AG08395 (cell line): Measurements from ENCODE around the gene FAM221B.

Experiments used
- DNase-seq: peaks from one replicate; pipeline ENCODE4 v3.0.0; 2012; ENCODE audit warnings: mixed read lengths, low spot score

FAM221B gene, protein sequence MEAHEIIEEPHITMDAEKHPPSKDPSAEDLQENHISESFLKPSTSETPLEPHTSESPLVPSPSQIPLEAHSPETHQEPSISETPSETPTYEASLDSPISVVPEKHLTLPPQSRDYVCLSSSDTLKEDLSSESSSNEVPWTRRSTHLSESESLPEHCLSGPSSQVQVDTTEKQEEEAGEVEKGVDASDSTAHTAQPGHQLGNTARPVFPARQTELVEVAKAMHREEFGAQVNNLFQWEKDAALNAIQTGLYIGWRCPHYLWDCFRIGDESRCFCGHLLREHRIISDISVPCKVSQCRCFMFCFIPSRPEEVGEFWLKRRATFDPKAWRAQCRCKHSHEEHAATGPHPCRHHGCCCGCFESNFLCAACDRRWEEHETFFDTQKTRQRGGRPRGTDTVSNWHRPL

DNA sequence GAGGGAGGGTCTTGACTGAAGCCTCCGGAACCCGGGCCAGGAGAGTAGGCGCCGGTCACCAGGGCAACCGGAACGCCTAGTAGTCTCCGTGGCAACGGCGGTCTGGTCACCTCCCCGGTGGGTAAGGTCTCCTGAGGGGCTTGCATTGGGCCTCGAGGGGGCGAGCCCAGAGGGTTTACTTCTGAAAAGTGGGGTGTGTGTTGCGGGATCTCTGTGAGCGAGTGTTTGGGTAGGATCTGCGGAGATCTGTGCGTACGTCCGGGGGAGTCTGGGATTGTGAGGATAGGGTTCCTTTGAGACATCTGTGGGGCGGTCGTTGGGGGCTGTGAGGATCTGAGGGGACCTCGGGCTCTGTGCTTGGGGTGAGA is at the start of gene FAM221B:
FAM221B (minus strand) TSS at position 17 of the 368 bp plus-strand sequence. CDS start 2,571 bp downstream, outside the sequence.
- DNase-seq: no peak

DNA sequence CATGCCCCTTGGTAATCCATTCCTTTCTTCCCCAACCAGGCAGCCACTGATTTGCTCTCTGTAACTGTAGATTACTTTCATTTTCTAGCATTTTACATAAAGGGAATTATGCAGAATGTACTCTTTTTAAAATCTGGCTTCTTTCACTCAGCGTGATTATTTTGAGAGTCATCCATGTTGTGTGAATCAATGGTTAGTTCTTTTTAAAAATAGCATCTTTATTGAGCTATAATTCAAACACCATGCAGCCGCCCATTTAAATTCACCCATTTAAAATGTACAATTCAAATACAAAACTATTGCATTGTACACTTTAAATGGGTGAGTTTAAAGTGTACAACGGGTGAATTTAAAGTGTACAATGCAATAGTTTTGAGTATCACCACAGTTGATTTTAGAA is 44.0 kb upstream of the FAM221B start:
- DNase-seq: no peak

DNA sequence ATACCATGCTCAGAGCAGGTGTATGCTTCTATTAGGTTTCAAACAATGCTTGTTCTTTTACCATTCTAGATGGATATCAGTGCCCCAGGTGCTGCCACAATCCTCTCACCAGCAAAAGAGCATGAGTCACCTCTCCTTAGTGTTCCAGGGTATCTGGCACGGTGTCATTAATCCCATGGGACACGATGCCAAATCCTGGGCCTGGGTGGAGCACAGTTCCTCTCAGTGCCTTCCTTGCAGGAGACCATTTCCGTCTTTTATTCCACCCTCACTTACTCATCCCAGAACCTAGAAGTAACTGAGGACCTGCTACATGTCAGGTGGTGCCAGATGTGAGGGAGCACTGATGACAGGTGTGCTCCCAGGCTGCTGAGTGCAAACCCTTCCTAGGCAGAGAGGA is 43.0 kb upstream of the FAM221B start:
- no peak for DNase-seq

DNA sequence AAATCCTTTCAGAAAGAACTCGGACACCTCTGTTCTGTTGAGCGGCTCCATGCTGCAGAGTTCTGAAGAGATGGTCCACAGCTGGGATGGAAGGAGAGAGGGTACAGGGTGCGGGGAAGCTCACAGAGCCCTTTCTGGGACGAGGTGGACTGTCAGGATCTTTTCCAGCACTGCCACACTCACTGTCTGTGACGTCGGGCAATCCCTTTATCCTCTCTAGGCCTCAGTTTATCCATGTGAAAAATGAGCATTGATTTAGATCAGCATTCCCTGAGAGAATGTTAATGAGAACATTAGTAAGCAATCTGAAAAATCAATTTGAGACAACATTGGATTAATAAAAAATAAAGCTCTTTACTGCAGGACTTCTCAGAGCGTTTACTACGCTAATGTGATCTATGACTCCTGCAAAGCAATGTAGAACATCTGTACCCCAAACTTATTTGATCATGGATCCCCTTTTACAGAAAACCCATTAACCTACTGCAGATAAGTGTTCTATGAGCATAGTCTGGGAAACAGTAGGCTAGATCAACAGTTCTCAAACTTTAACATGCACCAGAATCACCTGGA is 41.9 kb upstream of the FAM221B start, which contains the start of gene OR13J1:
OR13J1 (minus strand) TSS at position 51 of the 573 bp plus-strand sequence; CDS start at position 51, 0 bp downstream.
- no peak for DNase-seq

DNA sequence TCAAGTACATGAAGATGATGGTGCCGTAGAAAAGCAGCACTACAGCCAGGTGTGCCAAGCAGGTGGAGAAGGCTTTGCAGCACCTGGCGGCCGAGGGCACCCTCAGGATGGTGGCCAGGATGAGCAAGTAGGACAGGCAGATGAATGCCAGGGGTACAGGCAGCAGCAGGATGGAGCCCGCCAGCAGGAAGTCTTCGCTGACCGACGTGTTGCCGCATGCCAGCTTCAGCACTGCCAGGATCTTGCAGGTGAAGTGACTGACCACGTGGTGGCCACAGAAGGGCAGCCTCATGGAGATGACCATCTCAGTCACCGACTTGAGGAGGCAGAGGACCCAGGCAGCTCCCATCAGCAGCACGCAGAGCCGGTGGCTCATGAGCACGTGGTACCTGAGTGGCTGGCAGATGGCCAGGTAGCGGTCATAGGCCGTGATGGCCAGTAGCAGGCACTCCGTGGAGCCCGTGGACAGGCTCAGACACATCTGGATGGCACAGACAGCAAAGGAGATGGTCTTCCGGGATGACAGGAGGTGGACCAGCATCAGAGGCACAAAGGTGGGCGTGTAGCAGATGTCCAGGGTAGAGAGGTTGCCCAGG is 41.2 kb upstream of the FAM221B start:
- DNase-seq: no peak

DNA sequence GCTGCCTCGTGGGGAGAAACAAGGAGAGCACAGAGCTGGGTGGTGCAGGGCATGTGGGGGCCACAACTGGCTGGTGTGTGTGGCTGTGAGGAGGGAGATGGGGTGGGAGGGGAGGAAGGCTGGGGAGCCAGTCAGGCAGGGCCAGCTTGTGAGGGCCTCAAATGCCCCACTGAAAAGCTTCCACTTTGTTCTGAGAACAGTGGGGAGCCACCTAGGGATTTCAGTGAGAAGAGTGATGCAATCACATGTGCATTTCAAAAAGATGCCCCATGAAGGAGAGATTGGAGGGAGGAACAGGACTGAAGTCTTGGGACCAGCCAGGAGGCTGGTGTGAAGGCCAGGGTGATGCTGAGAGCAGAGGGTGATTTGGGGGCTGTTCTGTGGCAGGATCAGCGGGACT is 40.4 kb upstream of the FAM221B start:
- no peak for DNase-seq

DNA sequence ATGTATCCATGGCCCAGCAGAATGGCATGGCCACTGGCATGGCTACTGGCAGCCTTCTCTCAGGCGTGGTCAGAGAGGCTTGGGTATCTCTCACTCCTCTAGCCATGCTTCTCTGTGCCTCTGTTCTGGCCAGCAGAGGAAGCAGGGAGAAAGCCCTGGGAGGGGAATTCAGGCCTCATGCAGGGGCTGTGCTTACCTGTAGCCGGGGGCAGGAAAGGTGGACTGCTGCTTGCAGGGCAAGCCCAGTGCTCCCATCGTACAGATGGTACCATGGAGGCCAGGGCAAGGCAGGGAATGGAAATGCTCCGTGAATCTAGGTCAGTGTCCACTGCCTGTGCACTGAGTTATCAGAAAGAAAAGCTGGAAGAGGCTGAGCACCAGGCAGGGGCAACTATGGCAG is 39.0 kb upstream of the FAM221B start:
- no peak for DNase-seq

DNA sequence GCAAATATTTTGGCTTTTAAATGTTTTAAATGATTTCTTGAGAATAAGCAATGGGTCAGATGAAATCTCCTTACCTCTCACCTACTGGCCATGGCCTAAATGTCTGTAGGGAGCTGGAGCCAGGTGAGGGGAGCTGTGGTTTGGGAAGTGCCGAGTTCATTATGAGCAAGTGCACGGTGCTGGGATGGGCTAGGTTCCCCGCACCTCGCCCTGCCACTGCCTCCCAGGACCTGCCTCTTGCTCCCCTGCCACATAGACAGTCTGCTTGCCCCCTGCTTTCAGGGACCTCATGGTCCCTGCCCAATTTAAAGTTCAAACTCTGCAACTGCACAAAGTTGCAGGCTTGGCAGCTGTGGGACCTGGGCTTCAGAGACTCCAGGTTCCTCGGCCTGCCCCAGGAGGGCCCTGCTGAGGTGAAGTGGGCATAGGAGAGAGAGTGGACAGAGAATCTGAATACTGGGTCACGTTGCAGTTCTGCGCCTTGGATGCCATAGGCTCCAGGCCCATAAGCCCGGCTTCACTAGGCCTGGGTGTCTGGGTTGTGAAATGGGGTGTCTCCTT is 36.2 kb upstream of the FAM221B start:
- DNase-seq: no peak

DNA sequence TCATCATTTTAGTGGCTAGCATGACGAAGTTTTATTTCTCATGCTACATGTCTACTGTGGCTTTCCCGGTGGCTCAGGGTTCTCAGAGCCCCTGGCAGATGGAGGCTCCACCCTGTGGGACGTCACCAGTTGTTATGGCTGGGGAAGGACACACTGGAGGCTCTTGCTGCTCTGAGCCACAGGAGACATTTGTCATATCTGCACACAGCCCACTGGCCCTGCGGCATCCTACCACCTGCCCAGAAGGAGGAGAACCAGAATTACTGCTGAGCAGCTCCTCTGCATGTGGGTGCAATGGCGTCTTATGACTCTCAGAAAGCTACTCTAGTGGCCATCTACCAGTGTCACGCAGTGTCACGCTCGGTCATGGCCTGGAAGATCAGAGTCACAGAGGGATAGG is 35.1 kb upstream of the FAM221B start:
- no peak for DNase-seq

DNA sequence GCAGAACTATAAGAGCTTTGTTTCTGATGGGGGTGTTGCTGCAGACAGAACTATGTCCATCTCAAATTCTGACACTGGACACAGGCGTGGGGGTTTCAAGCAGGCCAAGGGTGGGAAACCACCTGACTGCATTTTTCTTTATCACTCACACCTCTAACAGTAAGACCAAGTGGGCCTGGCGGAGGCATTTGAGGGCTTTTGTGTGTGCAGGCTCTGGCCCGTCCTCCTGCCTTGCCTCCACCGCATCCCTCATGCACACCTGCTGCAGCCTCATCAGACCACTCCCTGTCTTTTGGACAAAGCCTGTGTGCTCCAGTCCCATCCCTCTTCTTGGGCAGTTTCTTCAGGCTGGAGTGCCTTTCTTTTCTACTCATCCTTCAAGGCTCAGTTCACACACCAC is 33.8 kb upstream of the FAM221B start:
- no peak for DNase-seq

DNA sequence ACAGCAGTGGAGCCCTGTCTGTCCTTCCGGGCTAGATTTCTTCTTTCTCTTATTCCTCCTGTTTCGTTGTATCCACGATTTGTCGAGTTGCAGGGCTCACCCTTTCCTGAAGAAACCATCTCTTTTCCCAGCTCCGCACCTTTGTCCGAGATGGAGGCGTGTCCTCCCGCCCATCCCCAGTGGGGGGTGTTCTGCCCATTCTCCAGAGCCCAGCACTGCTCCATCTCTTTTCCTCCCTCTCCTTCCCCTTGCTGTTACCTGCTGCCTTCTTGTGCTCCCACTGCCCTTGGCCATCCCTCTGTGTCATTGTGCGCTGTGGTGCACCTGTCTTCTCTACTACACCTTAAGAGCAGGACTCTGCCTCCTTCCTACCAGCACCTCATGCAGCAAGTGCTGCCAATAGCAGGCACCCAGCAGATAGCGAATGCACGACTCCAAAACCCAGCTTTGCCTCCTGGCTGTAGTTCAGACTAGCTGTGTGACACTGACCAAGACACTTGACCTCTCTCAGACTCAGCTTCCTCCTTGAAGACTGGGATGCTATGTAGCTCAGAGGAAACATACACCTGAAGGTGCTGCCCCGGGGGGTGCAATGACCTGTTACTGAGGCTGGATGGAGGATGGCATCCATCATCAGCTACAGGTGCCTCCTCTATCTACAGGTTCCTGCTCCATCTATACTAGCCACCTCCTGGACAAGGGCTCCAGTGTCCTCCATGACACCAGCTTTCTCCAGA is 32.8 kb upstream of the FAM221B start:
- no peak for DNase-seq

DNA sequence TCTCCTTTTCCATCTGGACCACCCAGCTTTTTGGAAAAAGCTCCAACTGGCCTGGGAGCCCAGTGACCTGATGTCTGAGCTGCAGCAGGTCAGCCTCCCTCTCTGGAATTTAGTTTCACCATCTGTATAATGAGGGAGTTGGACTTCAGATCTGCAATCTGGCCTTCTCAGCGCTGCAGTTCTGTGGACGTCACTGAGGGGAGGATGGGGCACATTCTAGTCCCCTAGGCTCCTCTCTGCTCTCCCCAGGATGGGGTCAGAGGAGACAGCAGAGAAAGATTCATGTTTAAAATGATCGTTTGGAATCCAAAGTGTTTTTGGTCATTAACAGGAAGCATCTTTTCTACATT is 31.4 kb upstream of the FAM221B start:
- no peak for DNase-seq

DNA sequence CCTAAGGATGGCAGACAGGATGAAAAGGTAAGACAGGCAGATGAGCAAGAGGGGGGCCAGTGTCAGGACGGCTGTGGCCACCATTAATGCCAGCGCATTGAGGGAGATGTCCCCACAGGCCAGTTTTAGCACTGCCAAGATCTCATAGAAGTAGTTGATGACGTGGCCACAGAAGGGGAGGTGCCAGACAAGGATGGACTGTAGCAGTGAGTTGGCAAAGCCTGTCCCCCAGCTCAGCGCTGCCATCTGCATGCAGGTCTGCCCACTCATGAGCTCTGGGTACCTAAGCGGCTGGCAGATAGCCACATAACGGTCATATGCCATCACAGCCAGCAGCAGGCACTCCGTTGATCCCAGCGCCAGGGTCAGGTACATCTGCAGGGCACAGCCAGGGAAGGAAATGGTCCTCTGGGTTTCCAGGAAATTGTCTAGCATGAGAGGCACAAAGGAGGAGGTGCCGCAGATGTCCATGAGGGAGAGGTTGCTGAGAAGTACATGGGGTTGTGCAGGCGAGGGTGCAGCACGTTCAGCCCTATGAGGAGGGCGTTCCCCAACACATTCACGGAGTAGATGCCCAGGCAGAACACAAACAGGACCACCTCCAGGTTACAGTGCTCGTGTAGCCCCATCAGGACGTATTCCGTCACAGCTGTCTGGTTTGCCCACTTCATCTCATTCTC is 30.9 kb upstream of the FAM221B start:
- peak; percentile 36 for DNase-seq

DNA sequence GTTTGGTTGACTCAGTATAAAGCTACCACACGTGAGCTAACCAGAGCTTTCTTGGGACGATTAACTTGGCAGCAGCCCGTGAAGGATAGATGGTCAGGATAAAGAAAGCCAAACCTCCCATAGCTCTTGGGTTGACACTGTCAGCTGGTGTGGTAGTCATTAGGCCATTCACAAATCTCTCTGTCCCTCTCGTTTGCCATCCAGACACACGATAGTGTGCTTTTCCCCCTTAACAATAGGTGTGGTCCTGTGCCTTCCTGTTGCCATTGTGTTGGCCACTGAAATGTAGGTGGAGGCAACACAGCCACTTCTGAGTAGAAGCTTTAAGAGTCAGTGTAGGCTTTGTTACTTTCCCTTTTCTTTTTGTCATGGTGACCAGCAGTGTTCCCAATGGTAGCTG is 29.9 kb upstream of the FAM221B start:
- no peak for DNase-seq

DNA sequence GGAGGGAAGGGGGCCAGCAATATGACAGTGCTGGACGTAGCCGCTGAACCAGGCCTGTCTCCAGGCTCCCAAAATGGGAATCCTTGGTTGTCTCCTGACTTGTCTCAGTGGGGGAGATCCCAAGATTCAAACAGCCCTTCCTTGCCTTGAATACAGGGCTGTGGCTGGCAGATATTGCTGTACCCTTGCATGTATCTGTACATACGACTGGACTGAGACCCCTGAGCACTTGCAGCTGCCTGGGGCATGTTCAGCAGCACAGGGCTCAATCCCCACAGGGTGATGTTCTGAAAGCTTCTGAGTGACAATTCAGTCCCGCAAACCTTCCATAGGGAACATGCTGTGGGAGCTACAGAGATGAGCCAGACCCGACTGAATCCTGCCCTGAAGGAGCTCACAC is 28.4 kb upstream of the FAM221B start:
- no peak for DNase-seq

DNA sequence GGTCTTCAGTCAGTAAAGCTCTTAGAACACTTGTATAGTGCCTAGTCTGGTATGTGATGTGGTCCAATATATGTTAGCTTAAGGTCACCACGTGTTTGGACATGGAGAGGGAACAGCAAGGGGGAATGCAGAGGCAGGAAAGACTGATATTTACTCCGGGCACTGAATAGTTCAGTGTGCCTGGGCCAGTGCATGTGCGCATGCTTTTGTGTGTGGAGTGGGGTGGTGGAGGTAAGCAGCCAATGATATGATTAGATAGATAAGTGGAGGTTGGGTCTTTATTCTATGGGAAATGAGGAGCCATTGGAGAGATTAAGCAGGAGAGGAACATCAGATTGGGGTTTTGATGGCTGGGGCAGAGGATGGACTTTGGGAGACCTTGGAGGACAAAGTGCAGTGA is 27.7 kb upstream of the FAM221B start:
- DNase-seq: no peak

DNA sequence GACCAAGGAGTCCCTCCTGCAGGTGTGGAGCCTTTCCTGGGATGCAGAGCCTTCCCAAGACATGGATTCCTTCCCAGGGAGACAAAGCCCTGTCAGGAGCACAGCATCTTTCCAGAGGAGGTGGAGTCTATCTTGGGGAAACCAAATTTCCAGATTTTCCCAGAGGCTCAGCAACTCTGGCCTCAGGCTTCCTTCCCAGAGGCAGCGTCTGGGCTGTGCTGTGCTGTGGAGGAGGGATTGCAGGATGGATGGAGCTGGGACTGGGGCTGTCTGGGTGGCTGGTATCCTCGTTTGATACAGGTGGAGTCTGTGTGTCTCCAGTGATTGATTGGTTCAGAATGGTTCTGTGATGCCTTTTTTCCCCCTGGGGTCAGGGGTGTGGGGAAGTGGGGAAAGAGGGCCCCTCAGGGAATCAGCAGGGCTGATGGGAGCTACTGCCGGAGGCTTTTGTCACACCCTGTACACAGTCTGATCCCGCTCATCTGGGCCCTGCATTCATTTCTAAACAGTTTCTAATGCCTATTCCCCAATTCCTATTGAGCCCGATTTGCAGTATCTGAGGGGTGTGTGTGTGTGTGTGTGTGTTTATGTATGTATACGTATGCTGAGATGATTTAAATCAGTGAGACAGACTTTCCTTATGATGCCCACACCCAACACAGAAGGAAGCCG is 25.7 kb upstream of the FAM221B start:
- DNase-seq: no peak

DNA sequence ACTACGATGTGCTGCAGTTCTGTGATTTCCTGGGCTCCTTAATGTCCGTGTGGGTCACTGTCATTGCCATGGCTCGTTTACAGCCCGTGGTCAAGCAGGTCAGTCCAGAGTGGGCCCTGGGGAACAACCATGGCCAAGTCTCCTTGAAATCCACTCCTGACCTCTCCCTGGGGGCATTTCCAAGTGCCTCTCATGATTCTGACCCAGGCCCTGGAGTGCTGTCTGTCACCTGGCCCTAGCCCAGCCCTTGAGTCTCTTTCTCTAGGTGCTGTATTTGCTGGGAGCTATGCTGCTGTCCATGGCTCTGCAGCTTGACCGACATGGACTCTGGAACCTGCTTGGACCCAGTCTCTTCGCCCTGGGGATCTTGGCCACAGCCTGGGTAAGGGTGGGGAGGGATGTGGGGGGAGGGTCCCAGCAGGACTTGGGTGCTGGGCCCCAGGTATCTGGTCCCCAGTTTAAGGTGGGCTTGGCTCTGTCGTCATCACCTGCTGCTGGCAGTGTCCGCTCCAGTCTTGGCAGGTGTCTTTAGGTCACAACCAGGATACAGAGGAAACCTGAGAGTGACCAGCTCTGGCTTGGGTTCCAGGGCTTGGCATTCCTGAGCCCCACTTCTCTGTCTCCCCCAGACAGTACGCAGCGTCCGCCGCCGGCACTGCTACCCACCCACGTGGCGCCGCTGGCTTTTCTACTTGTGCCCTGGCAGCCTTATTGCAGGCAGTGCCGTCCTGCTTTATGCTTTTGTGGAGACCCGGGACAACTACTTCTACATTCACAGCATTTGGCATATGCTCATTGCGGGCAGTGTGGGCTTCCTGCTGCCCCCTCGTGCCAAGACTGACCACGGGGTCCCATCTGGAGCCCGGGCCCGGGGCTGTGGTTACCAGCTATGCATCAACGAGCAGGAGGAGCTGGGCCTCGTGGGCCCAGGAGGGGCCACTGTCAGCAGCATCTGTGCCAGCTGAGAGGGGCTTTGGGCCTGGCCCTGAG is 24.6 kb upstream of the FAM221B start:
- no peak for DNase-seq

DNA sequence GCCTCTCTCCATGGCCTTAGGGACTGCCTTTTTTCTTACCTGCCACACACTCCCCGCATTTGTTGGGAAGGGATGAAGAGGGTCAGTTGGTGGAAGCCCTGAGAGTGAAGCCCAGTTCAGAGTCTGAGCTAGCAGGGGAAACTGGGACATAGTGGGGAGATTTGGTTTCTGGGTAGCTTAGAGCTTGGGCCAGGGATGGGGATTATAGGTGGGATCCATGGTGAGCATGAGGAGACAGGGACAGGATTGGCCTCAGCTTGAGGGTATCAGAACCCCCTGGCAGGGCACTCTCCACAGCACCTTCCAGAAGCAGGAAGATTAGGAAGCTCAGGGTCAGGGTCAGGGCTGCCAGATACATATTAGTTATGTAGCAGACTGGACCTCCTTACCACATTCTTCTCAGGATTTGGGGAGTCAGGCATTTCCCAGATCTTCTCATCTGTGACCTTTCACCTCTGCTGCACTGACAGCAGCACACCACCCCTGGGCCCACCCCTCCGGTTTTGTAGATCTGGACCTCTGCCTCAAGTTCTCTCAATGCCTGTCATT is 23.8 kb upstream of the FAM221B start:
- DNase-seq: no peak
